WTC11 (cell line): ENCODE measurements around the gene PHC3. TPM values are rescaled to one million over a fixed set of nuclear protein-coding genes. Genes with fewer than 3 reads are reported as not detected.

Experiments
- ATAC-seq: fragments of 200-7000 bp; cut with Tn5 transposase; 2 replicates; pipeline ENCODE4 v1.10.0; 2021; ENCODE audit warnings: mild to moderate bottlenecking, moderate library complexity
- CTCF ChIA-PET: fragments of 300-600 bp; sonication (Branson Sonifier 250); formaldehyde crosslinking; loops from one replicate; lab custom pipeline; 2021; ENCODE audit warnings: antibody characterized with exemption; lab: Charles Lee
- POLR2A ChIA-PET: fragments of 350-600 bp; sonication (Branson Sonifier 250); formaldehyde crosslinking; loops from one replicate; lab custom pipeline; 2021; ENCODE audit warnings: antibody characterized with exemption; lab: Charles Lee
- DNase-seq: peaks from one replicate; pipeline ENCODE4 v3.0.0; 2021; ENCODE audit warnings: low spot score
- H3K27ac Mint-ChIP-seq: 2 replicates; pipeline ENCODE4 v1.8.0; 2021; ENCODE audit warnings: mixed read lengths
- H3K27me3 Mint-ChIP-seq: 2 replicates; pipeline ENCODE4 v1.8.0; 2021; ENCODE audit warnings: low read depth, mild to moderate bottlenecking, moderate library complexity, mixed read lengths
- H3K36me3 Mint-ChIP-seq: 2 replicates; pipeline ENCODE4 v1.8.0; 2021; ENCODE audit warnings: mixed read lengths
- H3K4me1 Mint-ChIP-seq: 2 replicates; pipeline ENCODE4 v1.8.0; 2022; ENCODE audit warnings: mixed read lengths
- H3K4me3 Mint-ChIP-seq: 2 replicates; pipeline ENCODE4 v1.8.0; 2021; ENCODE audit warnings: mild to moderate bottlenecking, moderate library complexity, mixed read lengths
- H3K9me3 Mint-ChIP-seq: 2 replicates; pipeline ENCODE4 v1.8.0; 2021; ENCODE audit warnings: mixed read lengths
- ATF3 ChIP-seq: sonication (generic); formaldehyde crosslinking; conservative IDR thresholded peaks from 2 replicates; pipeline ENCODE4 v1.8.1; 2022; ENCODE audit warnings: mild to moderate bottlenecking, missing genetic modification reagents
- CREM ChIP-seq: sonication (generic); formaldehyde crosslinking; IDR thresholded peaks from 2 replicates; pipeline ENCODE4 v1.8.1; 2022; ENCODE audit warnings: mild to moderate bottlenecking, missing genetic modification reagents, moderate library complexity
- CTCF ChIP-seq: fragments of 200-600 bp; IDR thresholded peaks from 2 replicates; pipeline ENCODE4 v1.8.0; 2022; ENCODE audit warnings: antibody characterized with exemption
- E2F5 ChIP-seq: sonication (generic); formaldehyde crosslinking; IDR thresholded peaks from 2 replicates; pipeline ENCODE4 v1.8.1; 2022; ENCODE audit warnings: mild to moderate bottlenecking, moderate library complexity, missing genetic modification reagents
- ELF4 ChIP-seq: sonication (generic); formaldehyde crosslinking; IDR thresholded peaks from 2 replicates; pipeline ENCODE4 v1.8.1; 2022; ENCODE audit warnings: low read depth, mild to moderate bottlenecking, moderate library complexity, missing genetic modification reagents
- ETV6 ChIP-seq: sonication (generic); formaldehyde crosslinking; IDR thresholded peaks from 2 replicates; pipeline ENCODE4 v1.8.1; 2022; ENCODE audit warnings: mild to moderate bottlenecking, missing genetic modification reagents
- IRF1 ChIP-seq: sonication (generic); formaldehyde crosslinking; IDR thresholded peaks from 2 replicates; pipeline ENCODE4 v1.8.0; 2023; ENCODE audit warnings: missing genetic modification reagents
- JUN ChIP-seq: sonication (generic); formaldehyde crosslinking; IDR thresholded peaks from 2 replicates; pipeline ENCODE4 v1.8.0; 2023; ENCODE audit warnings: mild to moderate bottlenecking, missing genetic modification reagents
- KAT7 ChIP-seq: sonication (generic); formaldehyde crosslinking; IDR thresholded peaks from 2 replicates; pipeline ENCODE4 v1.8.1; 2023; ENCODE audit warnings: missing genetic modification reagents, mild to moderate bottlenecking, borderline replicate concordance
- MAX ChIP-seq: sonication (generic); formaldehyde crosslinking; IDR thresholded peaks from 2 replicates; pipeline ENCODE4 v1.8.0; 2022; ENCODE audit warnings: mild to moderate bottlenecking, missing genetic modification reagents
- MXD4 ChIP-seq: fragments of 250-450 bp; sonication (Bioruptor Pico); IDR thresholded peaks from 2 replicates; pipeline ENCODE4 v1.8.0; 2021; ENCODE audit warnings: mild to moderate bottlenecking, moderate library complexity, borderline replicate concordance
- NFE2L1 ChIP-seq: sonication (generic); formaldehyde crosslinking; IDR thresholded peaks from 2 replicates; pipeline ENCODE4 v1.8.1; 2023; ENCODE audit warnings: missing genetic modification reagents
- OVOL2 ChIP-seq: fragments of 250-450 bp; sonication (Bioruptor Pico); IDR thresholded peaks from 2 replicates; pipeline ENCODE4 v1.9.0; 2021; ENCODE audit warnings: mild to moderate bottlenecking, borderline replicate concordance
- PREB ChIP-seq: sonication (generic); formaldehyde crosslinking; IDR thresholded peaks from 2 replicates; pipeline ENCODE4 v1.8.1; 2022; ENCODE audit warnings: mild to moderate bottlenecking, missing genetic modification reagents, moderate library complexity, borderline replicate concordance
- STAT6 ChIP-seq: sonication (generic); formaldehyde crosslinking; conservative IDR thresholded peaks from 2 replicates; pipeline ENCODE4 v1.8.1; 2023; ENCODE audit warnings: mild to moderate bottlenecking, low read depth, missing genetic modification reagents, moderate library complexity
- TCF7 ChIP-seq: sonication (generic); formaldehyde crosslinking; IDR thresholded peaks from 2 replicates; pipeline ENCODE4 v1.8.0; 2022; ENCODE audit warnings: mild to moderate bottlenecking, low read depth, missing genetic modification reagents, moderate library complexity
- TEAD4 ChIP-seq: sonication (generic); formaldehyde crosslinking; IDR thresholded peaks from 2 replicates; pipeline ENCODE4 v1.8.0; 2022; ENCODE audit warnings: mild to moderate bottlenecking, missing genetic modification reagents
- ZBTB21 ChIP-seq: sonication (generic); formaldehyde crosslinking; IDR thresholded peaks from 2 replicates; pipeline ENCODE4 v1.8.1; 2023; ENCODE audit warnings: mild to moderate bottlenecking, missing genetic modification reagents, borderline replicate concordance
- ZNF219 ChIP-seq: sonication (generic); formaldehyde crosslinking; IDR thresholded peaks from 2 replicates; pipeline ENCODE4 v1.8.0; 2023; ENCODE audit warnings: missing genetic modification reagents, mild to moderate bottlenecking, borderline replicate concordance
- ZNF232 ChIP-seq: sonication (generic); formaldehyde crosslinking; IDR thresholded peaks from 2 replicates; pipeline ENCODE4 v1.8.0; 2022; ENCODE audit warnings: mild to moderate bottlenecking, missing genetic modification reagents
- ZNF416 ChIP-seq: fragments of 250-450 bp; sonication (Bioruptor Pico); IDR thresholded peaks from 2 replicates; pipeline ENCODE4 v1.9.0; 2021; ENCODE audit warnings: mild to moderate bottlenecking, inconsistent platforms
- ZNF423 ChIP-seq: fragments of 250-450 bp; sonication (Bioruptor Pico); IDR thresholded peaks from 2 replicates; pipeline ENCODE4 v2.1.2; 2022; ENCODE audit warnings: mild to moderate bottlenecking, moderate library complexity
- ZNF671 ChIP-seq: fragments of 250-450 bp; sonication (Bioruptor Pico); IDR thresholded peaks from 2 replicates; pipeline ENCODE4 v1.8.0; 2021; ENCODE audit warnings: mild to moderate bottlenecking
- total RNA-seq: library from RNA; stranded (reverse); gene quantifications from 3 replicates; pipeline ENCODE4 v1.2.3, GENCODE V29; 2021

PHC3 gene
- total RNA-seq, 1 experiment from 2014 or later: 27.8 TPM

- no peak overlapping the region for H3K4me3 Mint-ChIP-seq
- TF ChIP-seq PREB (CRISPR knock-in tag): no peak
- TF ChIP-seq ELF4 (CRISPR knock-in tag): no peak
- no peak for TF ChIP-seq JUN (CRISPR knock-in tag)
- TF ChIP-seq CTCF: no peak
- peaks cover 28% of the 10 kb centered on the region for H3K36me3 Mint-ChIP-seq
- ChIA-PET POLR2A (no interaction called here), CTCF (no interaction called here)
- H3K27ac Mint-ChIP-seq: no peak overlapping the region
- no peaks in the 10 kb centered on the region for H3K9me3 Mint-ChIP-seq
- ATAC-seq (no peak), DNase-seq (no peak)
- H3K4me1 Mint-ChIP-seq: no peaks in the 10 kb centered on the region
- no peaks in the 10 kb centered on the region for H3K27me3 Mint-ChIP-seq
These were observed 85.2 kb downstream of the PHC3 start for GRCh38 chr3:170096342-170096741.

GRCh38 chr3:170095771-170096170 lies 85.8 kb downstream of the PHC3 start:
- ATAC-seq (no peak), DNase-seq (no peak)
- Mint-ChIP-seq H3K36me3 (peaks cover 29% of the 10 kb centered on the region), H3K4me3 (no peak overlapping the region), H3K9me3 (no peaks in the 10 kb centered on the region), H3K27me3 (no peaks in the 10 kb centered on the region), H3K27ac (no peak overlapping the region), H3K4me1 (no peaks in the 10 kb centered on the region)
- ChIA-PET POLR2A (no interaction called here), CTCF (no interaction called here)
- TF ChIP-seq CTCF (no peak), MXD4 (CRISPR knock-in tag) (no peak), CREM (CRISPR knock-in tag) (no peak), E2F5 (no peak), ETV6 (CRISPR knock-in tag) (no peak), ZNF232 (CRISPR knock-in tag) (no peak), NFE2L1 (CRISPR knock-in tag) (no peak), ATF3 (no peak), OVOL2 (CRISPR knock-in tag) (no peak), MAX (CRISPR knock-in tag) (no peak), KAT7 (CRISPR knock-in tag) (no peak), TCF7 (CRISPR knock-in tag) (no peak)

- ChIA-PET CTCF (interaction anchor here (0.5 to 3.6 kb wide), 2 partner anchors 14 to 94 kb away, joined by 3 to 14 read pairs; no protein-coding TSS in a partner anchor), POLR2A (no interaction called here)
- Mint-ChIP-seq H3K36me3 (peaks cover 25% of the 10 kb centered on the region), H3K4me1 (no peaks in the 10 kb centered on the region), H3K4me3 (no peak overlapping the region), H3K27ac (no peak overlapping the region), H3K9me3 (no peaks in the 10 kb centered on the region), H3K27me3 (no peaks in the 10 kb centered on the region)
- ATAC-seq (no peak), DNase-seq (no peak)
- TF ChIP-seq ZBTB21 (CRISPR knock-in tag) (no peak), ZNF219 (no peak), MAX (CRISPR knock-in tag) (no peak), TEAD4 (no peak), OVOL2 (CRISPR knock-in tag) (no peak), ZNF416 (no peak), ZNF423 (CRISPR knock-in tag) (no peak), STAT6 (CRISPR knock-in tag) (no peak), IRF1 (no peak), ZNF232 (CRISPR knock-in tag) (no peak), ZNF671 (CRISPR knock-in tag) (no peak), ETV6 (CRISPR knock-in tag) (no peak)
These were observed 88.6 kb downstream of the PHC3 start for GRCh38 chr3:170092907-170093306.
